Parathyroid adenoma (tissue), 2 donors: ENCODE measurements around the gene AHI1.

Experiments
- H2AFZ ChIP-seq: fragments of 300-600 bp; sonication (generic); one replicate; pipeline ENCODE4 v1.7.0; 2017; ENCODE audit warnings: antibody characterized with exemption, mild to moderate bottlenecking
- H3K27ac ChIP-seq: fragments of 300-600 bp; sonication (generic); one replicate; pipeline ENCODE4 v1.7.0; 2017
- H3K27me3 ChIP-seq: fragments of 300-600 bp; sonication (generic); one replicate; pipeline ENCODE4 v1.7.0; 2017; ENCODE audit warnings: low read length; ENCODE audit not compliant: control insufficient read depth, insufficient read depth
- H3K36me3 ChIP-seq: fragments of 300-600 bp; sonication (generic); one replicate; pipeline ENCODE4 v1.7.0; 2017; ENCODE audit warnings: low read length; ENCODE audit not compliant: control insufficient read depth, insufficient read depth
- H3K4me1 ChIP-seq: fragments of 300-600 bp; sonication (generic); one replicate; pipeline ENCODE4 v1.7.0; 2017; ENCODE audit warnings: control low read depth
- H3K4me2 ChIP-seq: fragments of 300-600 bp; sonication (generic); one replicate; pipeline ENCODE4 v1.7.0; 2017; ENCODE audit warnings: low read length
- H3K4me3 ChIP-seq: fragments of 300-600 bp; sonication (generic); one replicate; pipeline ENCODE4 v1.7.0; 2017; ENCODE audit warnings: low read depth, low read length
- H3K79me2 ChIP-seq: fragments of 300-600 bp; sonication (generic); one replicate; pipeline ENCODE4 v1.7.0; 2017; ENCODE audit warnings: control low read depth
- H3K9ac ChIP-seq: fragments of 300-600 bp; sonication (generic); one replicate; pipeline ENCODE4 v1.7.0; 2017; ENCODE audit warnings: mild to moderate bottlenecking
- H3K9me3 ChIP-seq: fragments of 300-600 bp; sonication (generic); one replicate; pipeline ENCODE4 v1.7.0; 2017; ENCODE audit warnings: low read length; ENCODE audit not compliant: control insufficient read depth
- TF ChIP-seq, protein P1 (sequence below): fragments of 300-600 bp; sonication (generic); IDR thresholded peaks from one replicate; pipeline ENCODE4 v1.7.0; 2017; ENCODE audit warnings: antibody characterized with exemption, mild to moderate bottlenecking
- donor health status: primary hyperparathyroidism.

Gene AHI1

DNA sequence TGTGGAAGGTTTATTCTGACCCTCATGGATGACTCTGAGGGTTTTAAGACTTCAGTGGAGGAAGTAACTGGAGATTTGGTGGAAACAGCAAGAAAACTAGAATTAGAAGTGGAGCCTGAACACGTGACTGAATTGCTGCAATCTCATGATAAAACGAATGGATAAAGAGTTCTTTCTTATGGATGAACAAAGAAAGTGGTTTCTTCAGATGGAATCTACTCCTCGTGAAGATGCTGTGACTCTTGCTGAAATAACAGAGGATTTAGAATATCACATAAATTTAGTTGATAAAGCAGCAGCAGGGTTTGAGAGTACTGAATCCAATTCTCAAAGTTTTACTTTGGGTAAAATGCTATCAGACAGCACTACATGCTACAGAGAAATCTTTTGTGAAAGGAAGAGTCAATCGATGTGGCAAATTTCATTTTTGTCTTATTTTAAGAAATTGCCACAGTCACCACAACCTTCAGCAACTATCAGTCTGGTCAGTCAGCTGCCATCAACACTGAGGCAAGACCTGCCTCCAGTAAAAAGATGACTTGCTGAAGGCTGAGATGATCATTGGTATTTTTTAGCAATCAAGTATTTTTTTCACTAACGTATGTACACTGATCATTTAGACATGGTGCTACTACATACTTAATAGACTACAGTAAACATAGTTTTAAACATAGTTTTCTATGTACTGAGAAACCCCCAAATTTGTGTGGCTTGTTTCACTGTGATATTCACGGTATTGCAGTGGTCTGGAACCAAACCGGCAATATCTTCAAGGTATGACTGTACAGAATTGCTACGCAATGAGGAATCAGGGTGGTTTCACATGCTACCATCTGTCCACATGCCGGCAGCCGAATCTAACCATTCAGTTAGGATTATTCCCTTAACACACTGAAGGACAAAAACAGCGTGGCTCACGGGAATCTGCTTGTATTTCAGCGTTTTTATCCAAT lies 167.4 kb downstream of the AHI1 start:
- Histone ChIP-seq H3K9me3 (no peaks in the 10 kb centered on the region), H3K9ac (no peak overlapping the region), H3K36me3 (no peaks in the 10 kb centered on the region), H3K4me2 (no peak overlapping the region), H3K79me2 (no peaks in the 10 kb centered on the region), H2AFZ (no peak overlapping the region), H3K4me3 (no peak overlapping the region), H3K27me3 (no peaks in the 10 kb centered on the region), H3K4me1 (no peaks in the 10 kb centered on the region), H3K27ac (no peak overlapping the region)
- TF ChIP-seq, protein P1, sequence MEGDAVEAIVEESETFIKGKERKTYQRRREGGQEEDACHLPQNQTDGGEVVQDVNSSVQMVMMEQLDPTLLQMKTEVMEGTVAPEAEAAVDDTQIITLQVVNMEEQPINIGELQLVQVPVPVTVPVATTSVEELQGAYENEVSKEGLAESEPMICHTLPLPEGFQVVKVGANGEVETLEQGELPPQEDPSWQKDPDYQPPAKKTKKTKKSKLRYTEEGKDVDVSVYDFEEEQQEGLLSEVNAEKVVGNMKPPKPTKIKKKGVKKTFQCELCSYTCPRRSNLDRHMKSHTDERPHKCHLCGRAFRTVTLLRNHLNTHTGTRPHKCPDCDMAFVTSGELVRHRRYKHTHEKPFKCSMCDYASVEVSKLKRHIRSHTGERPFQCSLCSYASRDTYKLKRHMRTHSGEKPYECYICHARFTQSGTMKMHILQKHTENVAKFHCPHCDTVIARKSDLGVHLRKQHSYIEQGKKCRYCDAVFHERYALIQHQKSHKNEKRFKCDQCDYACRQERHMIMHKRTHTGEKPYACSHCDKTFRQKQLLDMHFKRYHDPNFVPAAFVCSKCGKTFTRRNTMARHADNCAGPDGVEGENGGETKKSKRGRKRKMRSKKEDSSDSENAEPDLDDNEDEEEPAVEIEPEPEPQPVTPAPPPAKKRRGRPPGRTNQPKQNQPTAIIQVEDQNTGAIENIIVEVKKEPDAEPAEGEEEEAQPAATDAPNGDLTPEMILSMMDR: no peak

DNA sequence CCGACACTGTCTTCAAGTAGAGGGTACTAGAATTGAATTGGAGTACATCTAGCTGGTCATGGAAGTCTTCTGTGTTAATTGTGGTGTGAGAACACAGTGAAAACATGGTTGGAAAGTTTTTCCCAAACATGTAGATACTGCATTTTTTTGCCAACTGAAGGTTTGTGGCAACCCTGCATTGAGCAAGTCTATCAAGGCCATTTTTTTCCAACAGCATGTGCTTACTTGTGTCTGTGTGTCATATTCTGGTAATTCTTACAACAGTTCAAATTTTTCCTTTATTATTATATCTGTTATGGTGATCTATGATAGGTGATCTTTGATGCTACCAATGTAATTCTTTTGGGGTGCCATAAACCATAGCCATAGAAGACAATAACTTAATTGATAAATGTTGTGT lies 169.4 kb downstream of the AHI1 start:
- Histone ChIP-seq H3K4me1 (no peaks in the 10 kb centered on the region), H3K36me3 (no peaks in the 10 kb centered on the region), H3K27ac (no peak overlapping the region), H3K79me2 (no peaks in the 10 kb centered on the region), H2AFZ (no peak overlapping the region), H3K4me2 (no peak overlapping the region), H3K9me3 (no peaks in the 10 kb centered on the region), H3K4me3 (no peak overlapping the region), H3K9ac (no peak overlapping the region), H3K27me3 (no peaks in the 10 kb centered on the region)
- TF ChIP-seq, protein P1: no peak

DNA sequence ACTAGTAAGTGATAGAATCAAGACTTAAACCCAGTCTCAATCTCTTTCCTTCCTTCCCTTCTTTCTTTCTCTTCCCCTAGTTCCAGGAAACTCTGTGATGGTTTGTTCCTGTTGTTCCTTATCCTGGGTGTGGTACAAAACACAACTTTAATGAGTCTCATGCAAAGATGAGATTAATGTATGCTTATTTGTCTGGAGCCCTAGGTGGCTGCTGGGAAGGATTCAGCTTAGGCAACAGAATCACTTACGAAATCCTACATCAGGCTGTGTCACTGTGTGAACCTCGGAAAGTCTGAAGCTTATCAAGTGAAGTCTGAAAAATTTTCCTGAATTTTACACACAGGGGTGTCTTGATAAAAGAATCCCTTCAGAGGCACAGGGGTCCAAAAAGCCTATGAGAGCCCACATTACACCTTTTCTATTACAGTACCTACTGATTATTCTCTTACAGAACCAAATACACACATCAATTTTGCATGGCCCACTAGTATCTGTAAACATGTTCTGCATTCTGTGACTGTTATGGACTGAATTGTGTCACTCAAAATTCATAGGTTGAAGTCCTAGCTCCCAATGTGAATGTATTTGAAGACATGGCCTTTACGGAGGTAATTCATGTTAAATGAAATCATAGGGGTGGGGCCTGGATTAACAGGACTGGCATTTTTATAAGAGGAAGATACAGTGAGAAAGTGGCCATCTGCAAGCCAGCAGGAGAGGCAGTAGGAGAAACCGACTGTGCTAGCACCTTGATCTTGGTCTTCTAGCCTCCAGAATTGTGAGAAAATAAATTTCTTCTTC lies 171.7 kb downstream of the AHI1 start:
- Histone ChIP-seq H2AFZ (no peak overlapping the region), H3K4me2 (no peak overlapping the region), H3K4me1 (no peaks in the 10 kb centered on the region), H3K36me3 (no peaks in the 10 kb centered on the region), H3K79me2 (no peaks in the 10 kb centered on the region), H3K27ac (no peak overlapping the region), H3K9ac (no peak overlapping the region), H3K9me3 (no peaks in the 10 kb centered on the region), H3K27me3 (no peaks in the 10 kb centered on the region), H3K4me3 (no peak overlapping the region)
- TF ChIP-seq, protein P1: no peak

DNA sequence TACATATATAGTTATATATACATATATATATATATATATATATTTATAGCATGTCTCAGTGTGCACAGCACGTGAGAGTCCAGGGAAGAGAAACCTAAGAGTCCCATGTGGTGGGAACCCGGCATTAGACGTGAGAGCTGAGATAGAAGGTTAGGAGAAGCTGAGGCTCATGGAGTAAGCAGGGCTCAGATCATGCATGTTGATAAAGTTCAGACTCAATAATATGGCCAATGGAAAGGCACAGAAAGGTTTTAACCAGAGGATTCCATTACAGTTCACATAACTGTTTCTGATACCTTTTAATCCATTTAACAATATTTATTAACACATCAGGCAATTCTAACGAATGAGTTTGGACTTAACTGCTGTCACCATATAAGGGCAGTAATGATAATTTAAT lies 173.0 kb downstream of the AHI1 start:
- H3K27me3 ChIP-seq: no peaks in the 10 kb centered on the region
- no peak overlapping the region for H3K9ac ChIP-seq
- H3K79me2 ChIP-seq: no peaks in the 10 kb centered on the region
- TF ChIP-seq, protein P1: no peak
- no peak overlapping the region for H3K27ac ChIP-seq
- H3K36me3 ChIP-seq: no peaks in the 10 kb centered on the region
- peaks cover 10% of the 10 kb centered on the region for H3K4me1 ChIP-seq
- no peak overlapping the region for H2AFZ ChIP-seq
- H3K9me3 ChIP-seq: no peaks in the 10 kb centered on the region
- no peak overlapping the region for H3K4me3 ChIP-seq
- no peak overlapping the region for H3K4me2 ChIP-seq
